Measurements from ENCODE around the gene ATF4.
"Not testable (repeated sequence)": the region's sequence is repeated elsewhere in the genome, so short reads cannot be mapped to it uniquely, and the experiment has no call there.

The ATF4 gene

DNA sequence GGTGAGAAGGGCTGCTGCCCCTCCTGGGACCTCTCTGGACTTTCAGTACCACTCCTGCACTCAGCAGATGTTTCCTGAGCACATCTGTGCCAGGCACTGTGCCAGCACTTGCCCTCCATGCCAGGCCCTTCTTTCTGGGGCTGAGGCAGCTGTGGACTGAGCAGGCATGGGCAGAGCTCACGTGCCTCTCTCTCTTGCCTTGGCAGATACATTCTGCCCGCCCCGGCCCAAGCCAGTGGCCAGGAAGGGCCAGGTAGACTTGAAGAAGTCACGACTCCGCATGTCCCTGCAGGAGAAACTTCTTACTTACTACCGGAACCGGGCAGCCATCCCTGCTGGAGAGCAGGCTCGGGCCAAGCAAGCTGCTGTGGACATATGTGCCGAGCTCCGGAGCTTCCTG, 8.3 kb upstream of the ATF4 start:
- DNase-seq = no peak

DNA sequence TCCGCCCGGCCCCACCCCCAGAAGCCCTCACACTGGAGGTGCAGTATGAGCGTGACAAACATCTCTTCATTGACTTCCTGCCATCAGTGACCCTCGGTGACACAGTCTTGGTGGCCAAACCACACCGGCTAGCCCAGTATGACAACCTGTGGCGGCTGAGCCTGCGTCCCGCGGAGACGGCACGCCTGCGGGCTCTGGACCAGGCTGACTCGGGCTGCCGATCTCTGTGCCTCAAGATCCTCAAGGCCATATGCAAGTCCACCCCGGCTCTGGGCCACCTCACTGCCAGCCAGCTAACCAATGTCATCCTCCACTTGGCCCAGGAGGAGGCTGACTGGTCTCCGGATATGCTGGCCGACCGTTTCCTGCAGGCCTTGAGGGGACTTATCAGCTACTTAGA, 6.6 kb upstream of the ATF4 start:
- no peak for DNase-seq

DNA sequence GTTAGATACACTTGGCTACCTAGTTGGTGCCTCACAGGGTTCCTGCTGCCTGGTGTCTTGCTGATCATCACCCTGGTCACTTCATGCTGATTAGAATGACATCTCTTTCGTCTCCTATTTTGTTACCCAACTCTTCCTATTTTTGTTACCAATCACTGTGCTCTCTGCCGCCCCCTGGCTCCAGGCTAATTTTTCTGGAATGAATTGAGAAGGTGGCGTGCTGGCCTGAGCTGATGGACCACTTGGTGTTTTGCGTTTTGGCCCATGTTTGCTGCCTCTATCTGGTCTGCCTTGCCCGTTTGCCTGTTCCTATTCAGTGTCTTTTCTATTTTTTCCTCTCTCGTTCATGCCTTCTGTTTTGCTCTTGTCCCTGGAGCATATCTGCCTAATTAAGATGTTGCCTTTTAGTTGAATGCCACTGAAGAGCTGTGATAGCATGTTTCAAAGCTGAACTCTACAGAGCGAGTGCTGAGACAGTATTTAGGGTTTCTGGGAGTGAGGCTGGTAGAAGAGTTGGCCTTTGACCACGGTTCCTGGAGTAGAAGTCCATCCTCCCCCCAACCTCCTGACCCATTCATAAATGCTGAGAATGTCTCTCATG, 5.9 kb upstream of the ATF4 start:
- no peak for DNase-seq

DNA sequence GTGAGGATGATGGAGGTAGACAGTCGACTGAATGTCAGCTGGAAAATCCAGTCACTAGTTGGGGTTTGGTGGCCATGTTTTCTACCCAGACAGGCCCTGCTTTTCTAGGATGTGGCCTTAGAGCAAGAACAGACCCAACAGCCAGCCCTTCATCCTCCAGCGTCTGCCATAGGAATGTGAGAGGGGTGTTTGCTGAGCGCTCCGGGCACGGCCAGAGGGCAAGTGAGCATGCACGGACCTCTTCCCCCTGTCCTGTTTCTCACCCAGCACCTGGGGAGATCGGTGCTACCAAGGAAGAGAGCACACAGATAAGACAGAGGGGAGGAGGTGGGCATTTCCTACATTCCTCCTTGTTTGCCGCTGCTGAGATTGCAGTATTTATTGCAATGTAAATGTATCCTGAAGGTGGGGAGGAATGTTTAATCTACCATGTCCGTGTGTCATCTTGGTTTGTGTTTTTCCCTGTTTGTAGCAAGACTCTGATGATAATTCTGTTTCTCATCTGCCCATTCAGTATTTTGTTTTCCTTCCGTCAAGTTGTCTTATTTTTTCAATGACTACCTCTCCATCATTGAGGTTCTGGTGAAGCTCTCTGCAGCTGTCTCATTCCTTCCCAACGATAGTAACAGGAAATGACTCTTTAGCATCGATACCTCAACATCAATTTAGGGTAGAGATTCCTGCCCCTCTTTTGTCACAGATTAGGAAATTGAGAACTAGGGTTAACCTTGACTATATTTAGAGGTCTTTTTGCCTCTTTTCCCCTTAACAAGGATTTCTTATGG, 4.9 kb upstream of the ATF4 start:
- DNase-seq = no peak

DNA sequence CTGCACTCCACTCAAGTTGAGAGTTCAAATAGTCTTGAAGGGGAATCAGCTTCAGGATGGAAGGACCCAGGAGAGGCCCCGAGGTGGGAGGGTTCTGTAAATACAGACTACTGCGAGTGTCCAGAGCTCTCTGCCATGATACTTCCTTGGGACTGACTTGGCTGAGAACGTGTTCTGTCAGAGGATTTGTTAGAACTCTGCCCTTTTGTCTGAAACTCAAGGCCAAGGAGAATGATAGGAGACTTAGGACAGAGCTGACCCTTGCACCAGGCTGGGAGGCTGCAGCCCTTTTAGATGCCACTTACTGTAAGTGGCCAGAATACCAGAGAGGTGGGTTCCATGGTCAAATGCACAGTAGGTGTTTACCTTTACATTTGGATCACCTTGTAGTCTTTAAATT, 2.9 kb upstream of the ATF4 start:
- no peak for DNase-seq

DNA sequence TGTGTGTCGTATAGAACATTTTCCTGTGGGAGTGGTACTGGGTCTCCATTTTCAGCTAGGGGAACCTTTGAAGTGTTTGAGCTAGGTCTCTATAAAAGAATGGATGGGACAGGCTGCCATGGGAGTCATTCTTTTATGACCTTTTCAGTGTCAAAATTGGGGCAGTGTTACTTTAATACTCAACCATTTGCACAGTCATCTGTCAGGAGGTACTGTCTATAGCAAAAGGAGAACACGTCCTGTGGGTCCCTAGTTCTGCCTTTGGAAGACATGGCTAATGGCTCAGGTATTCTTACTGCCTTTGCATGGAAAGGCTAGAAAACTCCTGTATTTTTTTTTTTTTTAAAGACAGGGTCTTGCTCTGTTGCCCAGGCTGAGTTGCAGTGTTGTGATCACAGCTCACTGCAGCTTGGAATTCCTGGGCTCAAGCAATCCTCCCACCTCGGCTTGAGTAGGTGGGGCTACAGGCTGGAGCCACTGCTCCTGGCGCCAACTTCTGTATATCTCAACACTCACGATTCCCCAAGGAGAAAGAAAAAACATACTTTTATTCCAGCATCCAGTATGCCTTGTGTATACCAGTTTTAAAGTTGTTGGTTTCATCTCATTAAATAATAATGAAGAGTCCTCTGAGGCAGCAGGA, 2.1 kb upstream of the ATF4 start:
- no peak for DNase-seq

DNA sequence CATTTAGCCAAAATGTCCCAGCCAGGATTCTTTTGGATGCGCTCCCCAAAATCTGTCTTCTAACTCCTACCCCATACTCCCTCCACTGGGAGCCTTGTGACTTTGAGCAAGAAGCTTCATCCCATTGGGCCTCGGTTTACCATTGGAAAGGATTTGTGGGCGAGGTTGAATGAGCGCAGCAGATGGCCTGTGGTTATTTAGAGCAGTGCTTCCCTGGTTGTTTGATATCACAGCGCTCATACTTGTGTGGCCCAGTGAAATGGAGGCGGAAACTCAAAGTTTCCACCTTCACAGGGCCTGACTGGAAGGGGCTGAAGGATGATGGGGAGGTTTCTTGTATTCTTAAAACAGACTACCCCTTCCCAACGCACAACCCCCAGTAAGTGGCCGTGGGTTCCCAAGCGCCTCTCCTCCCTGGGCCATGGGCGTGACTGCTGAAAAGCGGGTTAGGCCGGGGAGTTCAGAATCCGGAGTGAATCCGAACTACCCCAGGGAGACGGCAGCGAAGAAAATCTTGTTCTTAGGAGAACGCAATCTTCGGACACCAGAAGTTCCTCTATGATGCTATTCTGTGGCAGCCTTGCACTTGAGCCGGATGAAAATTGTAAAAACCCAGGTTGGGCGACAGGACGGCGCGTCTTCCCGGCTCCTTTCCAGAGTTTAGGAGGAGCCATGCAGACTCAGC, 1.2 kb upstream of the ATF4 start:
- no peak for DNase-seq

DNA sequence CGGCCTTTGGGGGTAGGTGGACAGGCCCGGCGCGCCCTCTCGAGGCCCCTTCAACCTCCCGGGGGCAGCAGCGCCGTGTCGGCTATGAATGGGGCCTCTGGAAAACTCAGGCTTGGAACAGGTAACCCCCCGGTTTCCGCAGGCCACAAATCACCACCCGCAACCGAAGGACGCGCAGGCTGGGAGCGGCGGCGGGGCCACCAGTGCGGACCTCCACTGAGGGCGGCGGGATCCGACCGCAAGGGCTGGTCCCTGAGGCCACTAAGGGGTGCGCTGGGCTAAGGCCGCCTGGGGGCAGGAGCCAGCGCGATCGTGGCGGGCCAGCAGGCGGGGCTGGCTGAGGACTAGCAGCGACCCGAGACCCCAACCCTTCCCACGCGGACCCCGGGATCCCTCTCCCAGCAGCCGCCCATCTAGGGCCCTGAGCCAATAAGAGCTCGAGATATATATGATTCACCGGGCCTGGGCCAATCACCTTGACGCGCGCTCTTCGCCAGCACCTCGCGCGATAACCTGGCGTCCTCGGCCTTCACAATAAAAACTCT, 609 bp upstream of the ATF4 start:
- DNase-seq = peak; percentile 90

DNA sequence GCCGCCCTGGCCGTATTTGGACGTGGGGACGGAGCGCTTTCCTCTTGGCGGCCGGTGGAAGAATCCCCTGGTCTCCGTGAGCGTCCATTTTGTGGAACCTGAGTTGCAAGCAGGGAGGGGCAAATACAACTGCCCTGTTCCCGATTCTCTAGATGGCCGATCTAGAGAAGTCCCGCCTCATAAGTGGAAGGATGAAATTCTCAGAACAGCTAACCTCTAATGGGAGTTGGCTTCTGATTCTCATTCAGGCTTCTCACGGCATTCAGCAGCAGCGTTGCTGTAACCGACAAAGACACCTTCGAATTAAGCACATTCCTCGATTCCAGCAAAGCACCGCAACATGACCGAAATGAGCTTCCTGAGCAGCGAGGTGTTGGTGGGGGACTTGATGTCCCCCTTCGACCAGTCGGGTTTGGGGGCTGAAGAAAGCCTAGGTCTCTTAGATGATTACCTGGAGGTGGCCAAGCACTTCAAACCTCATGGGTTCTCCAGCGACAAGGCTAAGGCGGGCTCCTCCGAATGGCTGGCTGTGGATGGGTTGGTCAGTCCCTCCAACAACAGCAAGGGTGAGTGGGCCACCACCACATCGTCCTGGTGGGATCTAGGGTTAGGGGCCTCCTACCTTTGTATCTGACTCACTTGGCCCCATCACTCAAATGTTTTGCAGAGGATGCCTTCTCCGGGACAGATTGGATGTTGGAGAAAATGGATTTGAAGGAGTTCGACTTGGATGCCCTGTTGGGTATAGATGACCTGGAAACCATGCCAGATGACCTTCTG, 934 bp downstream of the ATF4 start:
- not testable (repeated sequence) for DNase-seq

DNA sequence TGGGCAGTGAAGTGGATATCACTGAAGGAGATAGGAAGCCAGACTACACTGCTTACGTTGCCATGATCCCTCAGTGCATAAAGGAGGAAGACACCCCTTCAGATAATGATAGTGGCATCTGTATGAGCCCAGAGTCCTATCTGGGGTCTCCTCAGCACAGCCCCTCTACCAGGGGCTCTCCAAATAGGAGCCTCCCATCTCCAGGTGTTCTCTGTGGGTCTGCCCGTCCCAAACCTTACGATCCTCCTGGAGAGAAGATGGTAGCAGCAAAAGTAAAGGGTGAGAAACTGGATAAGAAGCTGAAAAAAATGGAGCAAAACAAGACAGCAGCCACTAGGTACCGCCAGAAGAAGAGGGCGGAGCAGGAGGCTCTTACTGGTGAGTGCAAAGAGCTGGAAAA, 1.7 kb downstream of the ATF4 start:
- DNase-seq = not testable (repeated sequence)

DNA sequence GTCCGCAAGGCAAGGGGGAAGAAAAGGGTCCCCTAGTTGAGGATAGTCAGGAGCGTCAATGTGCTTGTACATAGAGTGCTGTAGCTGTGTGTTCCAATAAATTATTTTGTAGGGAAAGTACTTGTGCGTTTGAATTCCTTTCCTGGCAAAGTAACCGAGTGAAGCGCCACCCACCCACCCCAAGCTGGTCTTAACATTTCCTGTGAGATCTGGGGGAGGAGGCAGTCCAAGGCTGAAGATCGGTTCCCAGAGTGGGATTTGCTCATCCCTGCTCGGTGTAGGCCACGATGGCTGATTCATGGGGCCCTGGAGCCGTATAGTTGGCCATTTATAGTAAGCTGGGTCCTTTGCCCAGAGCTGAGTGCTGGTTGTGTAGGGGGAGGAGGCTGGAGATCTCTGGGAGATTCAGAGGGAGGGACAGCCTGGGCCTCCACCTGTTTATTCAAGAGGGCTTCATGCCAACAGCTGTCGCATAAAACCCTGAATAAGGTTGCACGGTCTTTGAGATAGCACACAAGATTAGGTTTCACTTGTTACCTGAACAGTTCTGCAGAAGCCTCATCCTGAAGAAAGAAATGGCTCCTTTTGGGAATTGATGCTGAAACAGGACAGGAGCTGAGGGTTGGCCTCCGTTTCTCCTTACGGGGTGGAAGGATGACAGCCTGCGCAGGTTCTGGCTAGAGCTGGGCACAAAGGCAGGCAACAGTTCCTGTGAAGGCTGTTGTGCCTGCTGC, 2.4 kb downstream of the ATF4 start:
- DNase-seq = no peak

DNA sequence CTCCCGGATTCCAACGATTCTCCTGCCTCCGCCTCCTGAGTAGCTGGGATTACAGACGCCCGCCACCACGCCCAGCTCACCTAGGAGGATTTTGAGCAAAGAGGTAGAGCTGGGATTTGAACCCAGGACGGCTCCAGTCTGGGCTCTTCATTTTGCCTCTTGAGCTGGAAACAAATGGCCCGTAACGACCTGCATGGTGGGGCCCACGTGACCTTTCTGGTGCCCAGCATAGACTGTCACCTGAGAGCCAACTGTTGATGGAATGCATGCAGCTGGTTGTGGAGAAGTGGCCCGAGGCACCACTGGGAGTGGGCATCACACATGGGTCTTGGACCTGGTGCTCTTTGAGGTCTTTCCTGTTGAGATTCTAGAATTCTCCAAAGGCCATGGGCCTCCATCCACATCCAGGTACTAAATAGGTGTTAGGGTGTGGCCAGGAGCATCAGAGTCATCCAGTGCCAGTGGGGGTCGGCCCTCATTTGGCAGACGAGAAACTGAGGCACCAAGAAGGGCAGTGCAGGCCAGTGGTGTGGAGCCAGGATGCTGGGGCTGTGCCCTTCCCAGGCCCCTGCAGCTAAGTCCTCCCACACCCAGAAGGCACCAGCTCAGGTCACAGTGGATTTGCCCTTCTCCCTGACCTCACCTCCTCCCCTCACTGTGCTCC, 3.9 kb downstream of the ATF4 start:
- no peak for DNase-seq

DNA sequence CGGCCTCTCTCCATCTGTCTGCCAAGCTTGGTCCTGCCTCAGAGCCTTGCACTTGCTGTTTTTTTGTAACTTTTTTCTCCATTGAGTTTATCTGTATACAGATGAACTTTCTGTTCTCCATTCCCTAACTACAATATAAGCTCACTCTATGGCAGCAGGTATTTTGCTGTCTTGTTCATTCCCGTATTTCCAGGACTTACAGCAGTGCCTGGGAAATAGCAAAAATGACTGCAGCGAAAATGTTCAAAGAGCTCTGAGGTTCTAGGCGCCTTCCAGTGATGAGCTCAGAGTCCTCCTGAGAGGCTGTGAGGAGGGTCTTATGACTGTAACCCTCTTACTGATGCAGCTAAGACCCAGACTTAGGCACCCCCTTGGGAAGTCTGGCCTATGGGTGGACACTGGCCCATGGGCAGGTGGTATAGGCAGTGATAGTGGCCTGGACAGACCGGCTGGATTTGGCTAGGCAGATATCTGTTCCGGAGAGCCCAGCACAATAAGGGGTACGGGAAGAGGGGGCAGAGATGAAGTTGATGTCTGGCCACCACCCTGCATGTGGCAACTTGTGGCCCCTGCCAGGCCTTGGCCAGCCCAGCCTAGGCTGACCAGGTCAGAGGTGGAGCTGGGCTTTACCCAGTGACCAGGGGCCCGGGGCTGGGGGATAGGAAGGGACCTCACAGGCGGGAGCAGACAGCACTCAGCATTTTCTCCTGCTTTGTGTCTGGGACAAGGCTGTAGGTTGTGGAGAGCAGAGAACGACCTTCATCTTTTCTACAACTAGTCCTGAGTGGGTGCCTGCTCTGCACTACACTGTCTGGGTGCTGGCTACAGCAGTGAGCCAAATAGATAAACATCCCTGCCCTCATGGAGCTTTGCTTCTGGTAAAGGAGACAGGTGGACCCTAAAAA, 4.6 kb downstream of the ATF4 start:
- no peak for DNase-seq

DNA sequence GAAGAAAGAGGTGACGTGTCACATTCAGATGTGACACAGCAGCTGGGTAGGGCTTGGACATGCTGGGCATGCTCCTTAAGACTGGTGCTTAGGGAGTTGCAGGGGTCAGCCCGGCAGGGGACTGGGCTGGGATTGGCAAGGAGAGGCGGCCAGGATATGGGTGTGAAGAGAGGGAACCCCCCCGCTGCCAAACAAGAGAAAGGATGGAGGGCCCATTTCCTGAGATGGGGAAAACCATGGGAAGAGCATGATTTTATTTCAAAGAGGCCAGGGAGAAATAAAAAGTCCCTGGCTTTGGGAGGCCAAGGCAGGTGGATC, 5.3 kb downstream of the ATF4 start:
- DNase-seq = no peak

DNA sequence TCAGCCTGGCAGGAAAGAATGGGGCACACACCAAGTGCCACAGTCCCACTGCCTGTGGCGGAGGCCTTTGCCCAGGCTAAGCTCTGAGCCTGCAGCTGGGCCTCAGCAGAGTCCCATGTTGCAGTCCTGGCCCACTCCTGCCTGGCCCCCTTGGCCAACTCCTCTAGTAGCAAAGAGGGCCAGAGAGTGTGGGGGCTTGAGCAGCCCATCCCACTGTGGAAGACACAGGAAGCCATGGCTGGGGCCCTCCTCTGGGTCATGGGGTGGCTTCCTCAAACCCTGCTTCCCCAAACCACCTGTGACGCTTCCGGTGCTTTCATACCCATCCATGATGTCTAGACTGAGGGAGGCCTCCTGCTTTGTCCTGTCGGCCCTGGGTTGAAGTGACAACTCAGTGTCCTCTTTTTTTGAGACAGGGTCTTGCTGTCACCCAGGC, 6.4 kb downstream of the ATF4 start:
- no peak for DNase-seq

DNA sequence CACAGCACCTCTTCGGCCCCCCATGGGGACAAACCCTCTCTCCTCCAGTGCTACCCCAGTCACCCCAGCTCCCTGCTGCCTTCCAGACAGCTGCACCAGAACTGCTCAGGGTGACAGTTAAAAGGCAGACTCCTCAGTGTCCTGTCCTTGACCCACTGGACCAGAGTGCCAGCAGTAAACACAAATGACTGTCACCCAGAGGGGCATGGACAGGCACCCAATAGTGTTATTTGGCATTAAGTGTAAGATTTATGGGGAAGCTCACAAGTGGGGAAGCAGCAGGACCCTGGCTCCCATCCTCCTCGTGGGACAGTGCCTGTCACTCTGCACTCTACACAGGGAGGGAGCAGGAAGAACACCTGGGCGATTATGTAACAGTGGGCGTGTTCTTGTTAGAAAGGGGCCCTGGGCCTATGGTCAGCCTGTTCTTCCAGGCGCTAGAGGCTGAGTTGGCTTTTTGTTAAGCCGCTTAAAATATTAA, 7.2 kb downstream of the ATF4 start:
- DNase-seq = peak; percentile 69

DNA sequence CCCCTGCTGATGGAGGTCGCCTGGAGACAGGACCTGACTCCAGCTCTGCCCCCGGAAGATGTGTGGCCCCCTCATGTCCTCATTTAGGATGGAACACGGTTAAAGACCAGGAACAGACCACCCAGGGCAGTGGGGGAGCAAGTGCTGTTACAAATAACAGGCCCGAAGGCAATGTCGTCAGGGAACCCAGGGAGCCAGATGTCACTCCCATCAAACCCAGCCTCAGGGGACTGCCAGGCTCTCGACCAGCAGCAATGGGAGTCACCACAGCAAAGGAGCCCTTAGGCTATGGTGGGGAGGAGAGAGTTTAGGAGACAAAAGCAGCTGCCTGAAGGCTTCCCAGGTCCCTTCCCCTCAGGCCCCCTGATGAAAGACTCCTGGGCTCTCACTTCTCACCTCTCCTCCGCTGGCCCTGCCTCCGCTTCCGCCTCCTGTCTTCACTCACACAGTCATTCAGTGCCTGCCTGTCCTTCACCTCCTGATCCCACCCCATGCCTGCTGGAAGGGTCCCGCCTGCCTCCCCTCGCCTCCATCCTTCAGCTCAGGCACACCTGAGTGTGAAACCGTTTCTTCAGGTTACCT, 7.8 kb downstream of the ATF4 start:
- no peak for DNase-seq

DNA sequence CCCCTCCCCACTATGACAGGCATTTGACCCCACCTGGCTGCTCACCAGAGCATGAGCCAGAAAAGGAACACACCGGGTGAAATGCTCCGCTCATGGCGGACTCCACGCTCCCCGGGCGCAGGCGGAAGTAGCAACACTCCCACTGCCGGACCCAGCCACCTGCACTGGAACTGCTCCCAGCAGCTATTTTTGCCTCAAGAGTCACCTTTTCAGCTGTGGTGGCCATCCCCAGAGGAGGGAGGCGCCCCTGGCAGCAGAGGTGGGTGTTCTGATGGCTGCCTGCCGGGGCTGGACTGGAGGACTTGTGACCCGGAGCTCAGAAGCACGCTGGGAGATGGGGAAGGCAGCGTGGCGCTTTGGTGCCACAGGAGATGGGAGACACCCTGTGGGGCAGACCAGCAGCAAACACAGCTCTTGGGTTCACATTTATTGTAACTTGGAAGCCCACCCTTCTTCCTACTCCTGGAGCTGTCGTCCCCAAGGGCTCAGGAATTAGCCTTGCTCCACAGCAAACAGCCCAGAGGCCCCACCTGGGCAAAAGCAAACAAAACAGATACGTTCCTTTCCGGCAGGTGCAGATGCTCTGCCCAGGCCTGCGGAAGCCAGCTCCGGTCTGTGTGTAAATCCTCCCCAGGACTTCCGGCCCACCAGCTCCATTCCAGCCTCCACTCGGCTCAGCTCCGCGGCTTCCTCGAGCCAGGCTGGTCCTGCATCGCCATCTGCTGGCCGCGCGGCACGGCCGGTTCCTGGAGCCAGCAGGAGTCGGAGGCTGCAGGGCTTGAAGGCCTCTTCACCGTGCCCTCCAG, 8.5 kb downstream of the ATF4 start:
- peak; percentile 80 for DNase-seq

DNA sequence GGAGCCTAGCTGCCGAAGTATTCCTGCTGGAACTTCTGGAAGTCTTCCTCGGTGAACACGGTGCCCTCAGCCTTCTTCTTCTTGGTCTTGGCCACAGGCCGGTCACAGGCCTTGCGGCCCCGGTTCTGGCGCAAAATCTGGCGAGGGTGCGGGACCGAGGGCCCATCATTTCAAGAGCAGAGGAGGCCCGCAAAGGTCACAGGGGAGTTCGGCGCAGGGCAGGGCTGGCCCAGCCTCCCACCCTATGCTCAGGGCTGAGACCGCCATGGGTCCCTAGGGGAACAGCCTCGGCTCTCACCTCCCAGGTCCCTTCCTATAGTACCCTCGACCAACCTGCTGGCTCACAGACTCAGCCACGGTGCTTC, 9.1 kb downstream of the ATF4 start:
- DNase-seq = no peak

Measured in NCI-H510A (cell line).